22Rv1 (cell line): ENCODE results near the gene FOXI3.

Experiments
- ZFX ChIP-seq: fragments of 450-650 bp; IDR thresholded peaks from 2 replicates; pipeline ENCODE4 v1.6.1; 2017; ENCODE audit warnings: antibody characterized with exemption, borderline replicate concordance
- TF ChIP-seq, protein P1 (sequence below): fragments of 450-650 bp; IDR thresholded peaks from 2 replicates; pipeline ENCODE4 v1.5.1; 2017; ENCODE audit warnings: mild to moderate bottlenecking

- TF ChIP-seq, protein P1, sequence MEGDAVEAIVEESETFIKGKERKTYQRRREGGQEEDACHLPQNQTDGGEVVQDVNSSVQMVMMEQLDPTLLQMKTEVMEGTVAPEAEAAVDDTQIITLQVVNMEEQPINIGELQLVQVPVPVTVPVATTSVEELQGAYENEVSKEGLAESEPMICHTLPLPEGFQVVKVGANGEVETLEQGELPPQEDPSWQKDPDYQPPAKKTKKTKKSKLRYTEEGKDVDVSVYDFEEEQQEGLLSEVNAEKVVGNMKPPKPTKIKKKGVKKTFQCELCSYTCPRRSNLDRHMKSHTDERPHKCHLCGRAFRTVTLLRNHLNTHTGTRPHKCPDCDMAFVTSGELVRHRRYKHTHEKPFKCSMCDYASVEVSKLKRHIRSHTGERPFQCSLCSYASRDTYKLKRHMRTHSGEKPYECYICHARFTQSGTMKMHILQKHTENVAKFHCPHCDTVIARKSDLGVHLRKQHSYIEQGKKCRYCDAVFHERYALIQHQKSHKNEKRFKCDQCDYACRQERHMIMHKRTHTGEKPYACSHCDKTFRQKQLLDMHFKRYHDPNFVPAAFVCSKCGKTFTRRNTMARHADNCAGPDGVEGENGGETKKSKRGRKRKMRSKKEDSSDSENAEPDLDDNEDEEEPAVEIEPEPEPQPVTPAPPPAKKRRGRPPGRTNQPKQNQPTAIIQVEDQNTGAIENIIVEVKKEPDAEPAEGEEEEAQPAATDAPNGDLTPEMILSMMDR, result no peak
- TF ChIP-seq ZFX, result no peak
Measured at GRCh38 chr2:88452565-88452905, at the start of gene FOXI3.
